NCI-H2081 treated with DMSO at 0.1 percent for 48 hours (cell line): ENCODE results near the gene SLC22A5.

Source experiments
- DNase-seq: peaks from one replicate; lab custom pipeline; 2025; lab: John Stamatoyannopoulos, UW

Gene SLC22A5

DNA sequence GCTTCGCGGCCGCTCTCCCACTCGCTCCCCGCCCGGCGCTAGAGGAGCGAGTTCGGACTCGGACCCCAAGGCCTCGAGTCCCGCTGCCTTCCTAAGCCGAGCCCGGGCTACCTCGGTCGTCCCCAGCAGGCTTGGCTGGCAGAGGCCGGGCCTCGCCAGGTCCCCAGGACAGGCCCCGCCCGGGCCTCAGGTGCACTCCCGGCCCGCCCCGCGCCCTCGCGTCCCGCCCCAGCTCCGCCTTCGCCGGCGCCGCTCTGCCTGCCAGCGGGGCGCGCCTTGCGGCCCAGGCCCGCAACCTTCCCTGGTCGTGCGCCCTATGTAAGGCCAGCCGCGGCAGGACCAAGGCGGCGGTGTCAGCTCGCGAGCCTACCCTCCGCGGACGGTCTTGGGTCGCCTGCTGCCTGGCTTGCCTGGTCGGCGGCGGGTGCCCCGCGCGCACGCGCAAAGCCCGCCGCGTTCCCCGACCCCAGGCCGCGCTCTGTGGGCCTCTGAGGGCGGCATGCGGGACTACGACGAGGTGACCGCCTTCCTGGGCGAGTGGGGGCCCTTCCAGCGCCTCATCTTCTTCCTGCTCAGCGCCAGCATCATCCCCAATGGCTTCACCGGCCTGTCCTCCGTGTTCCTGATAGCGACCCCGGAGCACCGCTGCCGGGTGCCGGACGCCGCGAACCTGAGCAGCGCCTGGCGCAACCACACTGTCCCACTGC is at the start of gene SLC22A5:
Gene SLC22A5 (plus strand): TSS at position 237 of the 707 bp plus-strand sequence. CDS start 263 bp downstream, at position 500.
- DNase-seq = no peak

DNA sequence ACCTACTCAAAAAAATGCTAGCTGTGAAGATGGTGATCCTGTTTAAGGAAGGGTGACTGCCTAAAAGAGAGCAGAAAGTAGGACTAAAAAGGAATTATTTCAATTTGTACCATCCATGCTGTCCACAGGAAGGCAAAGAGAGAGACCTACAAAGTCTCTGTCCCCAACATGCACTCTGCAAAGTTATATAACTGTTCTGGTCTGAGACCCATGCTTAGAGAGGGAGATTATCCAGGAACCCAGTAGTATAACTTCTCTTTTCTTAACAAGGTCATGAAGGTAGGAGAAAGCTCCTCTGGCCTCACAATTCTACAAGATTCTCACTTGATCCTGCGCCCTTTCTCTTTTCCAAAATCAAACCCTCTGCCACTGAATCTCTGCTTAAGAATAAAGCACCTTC is 49.5 kb upstream of the SLC22A5 start:
- no peak for DNase-seq

DNA sequence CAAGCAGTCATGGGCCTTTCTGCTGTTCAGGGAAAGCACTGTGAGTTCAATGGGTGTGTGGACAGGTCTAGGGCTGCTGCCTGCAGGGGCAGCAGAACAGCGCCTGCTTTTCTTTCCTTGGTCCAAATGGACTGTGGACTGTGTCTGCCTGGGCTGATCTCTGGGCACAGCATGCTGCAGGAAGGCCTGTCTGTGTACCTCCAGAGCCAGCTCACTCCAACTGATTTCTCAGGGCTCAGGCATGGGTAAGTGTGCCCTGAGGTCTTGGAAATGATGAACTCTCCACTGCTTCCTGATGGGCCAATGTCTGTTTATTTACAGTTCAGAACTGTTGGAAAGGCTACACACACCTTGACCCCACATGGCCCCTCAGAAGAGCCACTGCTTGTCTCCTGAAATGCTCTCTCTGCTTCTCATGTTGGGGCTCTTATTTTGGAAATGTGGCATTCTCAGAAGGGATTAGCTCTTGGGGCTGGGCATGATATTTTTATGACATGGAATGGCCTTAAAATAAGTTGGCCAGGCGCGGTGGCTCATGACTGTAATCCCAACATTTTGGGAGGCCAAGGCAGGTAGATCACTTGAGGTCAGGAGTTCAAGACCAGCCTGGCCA is 48.3 kb upstream of the SLC22A5 start:
- DNase-seq = no peak

DNA sequence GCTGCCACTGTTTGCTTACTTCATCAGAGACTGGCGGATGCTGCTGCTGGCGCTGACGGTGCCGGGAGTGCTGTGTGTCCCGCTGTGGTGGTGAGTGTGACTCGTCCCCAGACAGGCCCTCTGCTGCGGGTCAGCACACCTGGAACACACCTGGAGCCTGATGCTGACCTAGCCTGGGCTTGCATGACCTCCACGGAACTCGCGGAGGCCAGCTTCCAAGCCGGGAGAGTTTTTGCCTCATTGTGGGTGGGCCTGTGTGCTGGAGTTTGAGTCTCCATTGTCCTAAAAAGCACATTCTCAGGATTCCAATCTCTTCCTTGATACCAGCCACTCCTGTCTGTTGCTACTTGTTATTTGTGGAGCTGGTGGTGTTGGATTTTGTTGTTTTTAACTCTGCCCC is 47.2 kb upstream of the SLC22A5 start:
- no peak for DNase-seq

DNA sequence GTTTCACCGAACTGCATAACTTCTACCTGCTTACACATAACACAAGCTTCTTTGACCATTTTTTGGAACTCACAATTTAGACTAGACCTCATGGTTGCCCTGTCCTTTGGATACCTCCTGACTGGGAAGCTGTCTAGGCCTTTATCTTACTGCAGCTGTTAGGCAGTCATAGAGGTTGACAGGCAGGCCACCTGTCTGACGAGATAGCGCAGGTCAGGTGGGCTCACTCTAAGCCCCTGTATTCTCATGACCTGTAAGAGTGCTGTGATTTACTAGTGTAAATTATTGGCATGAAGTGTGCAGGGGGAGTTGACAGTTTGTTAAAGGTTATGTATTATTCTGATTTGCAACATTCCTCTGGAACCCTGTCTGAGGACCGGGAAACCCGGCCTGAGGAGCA is 46.3 kb upstream of the SLC22A5 start:
- DNase-seq = no peak

DNA sequence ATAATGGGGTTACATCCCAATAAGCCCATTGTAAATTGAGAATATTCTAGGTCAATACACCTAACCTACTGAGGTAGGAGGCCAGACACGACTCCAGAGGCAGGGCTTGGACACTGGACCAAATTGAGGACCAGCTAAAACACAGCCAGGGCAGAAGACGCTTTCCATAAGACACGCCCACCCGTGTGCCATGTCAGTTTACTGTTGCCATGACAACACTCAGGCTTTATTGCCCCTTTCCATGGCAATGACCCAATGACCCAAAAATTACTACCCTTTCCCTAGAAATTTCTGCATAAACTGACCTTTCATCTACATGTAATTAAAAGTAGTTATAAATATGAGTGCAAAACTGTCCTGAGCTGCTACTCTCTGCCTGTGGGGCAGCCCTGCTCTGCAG is 43.8 kb upstream of the SLC22A5 start:
- no peak for DNase-seq

DNA sequence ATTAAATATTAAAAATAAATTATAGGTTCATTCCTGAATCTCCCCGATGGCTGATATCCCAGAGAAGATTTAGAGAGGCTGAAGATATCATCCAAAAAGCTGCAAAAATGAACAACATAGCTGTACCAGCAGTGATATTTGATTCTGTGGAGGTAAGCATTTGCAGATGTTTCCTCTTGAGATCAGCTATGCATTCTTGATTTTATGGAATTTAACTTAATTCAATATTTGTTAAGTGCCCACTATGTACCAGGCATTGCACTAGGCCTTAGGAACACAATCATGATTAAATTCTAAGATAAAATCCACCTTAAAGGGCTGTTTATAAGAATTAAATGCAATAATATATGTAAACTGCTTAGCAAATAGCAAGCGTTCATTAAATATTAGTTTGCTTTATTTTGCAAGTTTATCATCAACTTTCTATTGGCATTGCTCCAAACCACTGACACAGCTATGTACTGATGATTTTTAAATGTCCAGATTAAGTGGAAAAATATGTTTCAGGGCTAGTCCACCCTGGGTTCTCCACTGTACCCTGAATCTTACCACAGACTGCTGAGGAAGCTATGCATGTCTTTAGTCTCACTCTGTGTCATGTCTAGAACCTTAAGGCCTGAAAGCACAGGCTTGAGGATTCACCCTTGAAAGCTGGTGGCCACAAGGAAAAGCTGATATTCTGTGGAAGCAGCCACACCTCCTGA is 42.1 kb upstream of the SLC22A5 start:
- DNase-seq = no peak

DNA sequence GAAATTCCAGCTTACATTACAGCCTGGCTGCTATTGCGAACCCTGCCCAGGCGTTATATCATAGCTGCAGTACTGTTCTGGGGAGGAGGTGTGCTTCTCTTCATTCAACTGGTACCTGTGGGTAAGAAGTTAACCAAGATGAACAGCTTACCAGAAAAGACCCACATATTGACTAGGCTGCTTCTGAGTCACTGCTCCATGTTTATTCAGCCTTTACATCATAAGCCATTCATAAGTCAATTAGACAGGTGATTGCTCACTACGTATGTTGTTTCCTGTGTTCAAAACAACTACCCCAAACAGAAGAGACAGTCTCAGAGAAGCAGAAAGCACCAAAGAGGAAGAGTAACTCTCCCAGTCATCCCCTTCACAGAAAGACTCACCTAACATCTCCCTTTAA is 34.7 kb upstream of the SLC22A5 start:
- no peak for DNase-seq

DNA sequence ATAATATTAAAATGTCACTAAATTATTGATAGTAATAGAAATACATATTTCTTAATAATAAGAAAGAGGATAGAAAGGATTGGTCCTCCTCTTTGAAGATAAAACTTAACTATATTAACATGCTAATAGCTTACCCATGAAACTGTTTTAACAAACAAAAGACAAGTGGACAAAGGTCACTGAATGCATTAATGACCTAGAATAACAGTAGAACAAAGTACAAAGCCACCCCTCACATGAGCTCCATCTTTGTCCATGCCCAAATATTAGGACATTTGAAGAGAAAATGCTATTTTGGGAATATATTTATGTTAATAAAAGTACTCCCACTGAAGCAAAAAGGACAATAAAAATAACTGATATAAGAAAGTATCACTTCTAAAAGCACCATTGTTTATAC is 34.1 kb upstream of the SLC22A5 start:
- DNase-seq = no peak

DNA sequence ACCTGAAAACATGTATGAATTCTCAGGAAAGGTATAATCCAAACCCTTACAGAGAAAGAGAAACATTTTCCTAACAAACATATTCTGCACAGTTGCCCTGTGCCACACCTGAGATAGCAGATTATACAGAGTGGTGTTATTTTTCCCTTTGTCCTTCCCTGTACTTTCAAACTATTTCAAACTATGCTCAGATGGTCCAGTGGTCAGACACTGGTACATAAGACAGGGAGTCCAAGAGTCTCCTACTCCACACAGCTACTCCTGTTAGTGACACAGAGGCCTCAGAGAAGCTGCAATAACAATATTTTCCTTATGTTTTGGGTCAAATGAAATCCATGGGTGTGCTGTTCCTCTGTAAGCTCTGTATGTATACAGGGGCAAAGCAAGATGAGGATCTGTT is 30.0 kb upstream of the SLC22A5 start:
- DNase-seq = no peak

DNA sequence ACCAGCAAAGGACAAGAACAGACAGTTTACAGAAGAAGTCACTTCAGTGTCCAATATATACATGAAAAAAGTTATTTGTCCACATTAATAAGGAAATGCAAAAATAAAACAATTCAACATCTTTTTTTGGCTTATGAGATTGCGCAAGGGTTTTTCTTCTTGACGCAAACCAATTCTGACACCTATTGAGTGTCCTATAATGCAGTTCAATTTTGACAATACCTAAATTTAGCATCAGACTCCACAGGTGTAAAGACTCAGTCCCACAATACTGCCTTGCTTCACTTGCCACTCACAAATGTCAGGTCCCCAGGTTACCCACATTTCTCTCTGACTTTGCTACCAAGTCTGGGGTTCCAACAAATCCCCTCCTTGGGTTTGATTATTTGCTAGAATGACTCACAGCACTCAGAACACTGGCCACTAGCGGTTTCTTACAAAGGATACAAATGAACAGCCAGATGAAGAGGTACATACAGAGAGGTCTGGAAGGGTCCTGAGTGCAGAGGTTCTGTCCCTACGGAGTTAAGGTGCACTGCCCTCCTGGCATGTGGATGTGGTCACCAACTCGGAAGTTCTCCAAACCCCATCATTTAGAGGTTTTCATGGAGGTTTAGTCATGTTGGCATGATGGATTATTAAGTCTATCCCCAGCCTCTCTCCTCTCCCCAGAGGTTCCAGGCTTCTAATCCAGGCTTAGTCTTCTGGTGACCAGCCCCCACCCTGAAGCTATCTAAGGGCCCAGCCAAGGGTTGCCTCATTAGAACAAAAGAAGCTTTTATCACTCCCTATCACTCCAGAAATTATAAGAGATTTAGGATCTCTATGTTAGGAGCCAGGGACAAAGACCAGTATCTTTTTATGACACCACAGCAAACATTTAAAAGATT is 27.0 kb upstream of the SLC22A5 start:
- no peak for DNase-seq

DNA sequence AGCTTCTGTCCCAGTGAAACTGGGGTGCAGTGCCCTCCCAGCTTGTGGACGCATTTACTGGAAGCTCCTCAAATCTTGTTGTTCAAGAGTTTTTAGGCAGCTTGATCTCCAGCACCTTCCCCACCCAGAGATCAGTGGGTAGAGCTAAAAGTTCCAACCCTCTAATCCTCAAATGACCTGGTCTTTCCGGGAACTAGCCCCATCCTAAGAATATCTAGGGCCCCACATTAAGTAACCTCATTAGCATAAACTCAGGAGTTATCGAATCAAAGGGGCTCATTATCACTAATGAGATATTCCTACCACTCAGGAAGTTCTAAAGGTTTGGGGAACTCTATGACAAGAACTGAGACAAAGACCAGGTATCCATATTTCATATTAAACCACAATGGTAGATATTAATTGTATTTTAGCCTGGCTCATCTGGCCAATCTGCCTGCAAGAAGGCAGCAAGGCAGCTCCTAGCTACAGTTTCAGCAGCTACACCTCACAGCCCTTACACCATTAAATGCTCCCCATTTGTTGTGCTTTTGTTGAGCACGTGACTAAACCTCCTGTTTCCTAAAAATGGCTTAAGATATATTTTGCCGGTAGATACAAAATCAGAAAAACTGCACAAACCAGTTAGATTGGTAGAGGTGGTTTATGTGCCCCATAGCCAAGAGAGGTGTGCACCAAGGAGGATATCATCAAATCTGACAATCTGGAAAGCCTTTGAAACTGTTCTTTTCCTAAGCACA is 24.6 kb upstream of the SLC22A5 start:
- DNase-seq = no peak

DNA sequence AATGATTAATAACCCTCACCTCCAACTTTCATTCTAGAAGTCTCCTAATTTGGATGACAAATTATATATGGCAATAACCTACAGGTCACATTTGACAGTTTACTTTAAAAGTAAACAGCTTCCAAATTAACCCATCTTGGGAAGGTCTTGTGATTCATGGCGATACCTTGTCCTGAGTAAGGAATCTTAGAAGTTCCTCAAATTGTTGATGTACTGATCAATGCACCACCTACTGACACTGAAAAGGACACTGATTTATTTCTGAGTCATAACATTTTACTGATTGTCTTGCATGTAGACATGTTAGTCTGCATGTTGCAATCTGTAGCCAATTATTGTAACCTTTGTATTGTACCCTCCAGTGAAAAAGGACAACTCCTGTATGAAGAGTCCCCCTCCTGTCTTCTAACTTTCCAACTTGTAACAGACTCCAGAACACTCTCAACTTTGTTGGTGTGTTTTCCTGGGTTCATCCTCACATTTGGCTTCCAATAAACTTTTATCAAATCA is 16.0 kb upstream of the SLC22A5 start:
- DNase-seq = no peak

DNA sequence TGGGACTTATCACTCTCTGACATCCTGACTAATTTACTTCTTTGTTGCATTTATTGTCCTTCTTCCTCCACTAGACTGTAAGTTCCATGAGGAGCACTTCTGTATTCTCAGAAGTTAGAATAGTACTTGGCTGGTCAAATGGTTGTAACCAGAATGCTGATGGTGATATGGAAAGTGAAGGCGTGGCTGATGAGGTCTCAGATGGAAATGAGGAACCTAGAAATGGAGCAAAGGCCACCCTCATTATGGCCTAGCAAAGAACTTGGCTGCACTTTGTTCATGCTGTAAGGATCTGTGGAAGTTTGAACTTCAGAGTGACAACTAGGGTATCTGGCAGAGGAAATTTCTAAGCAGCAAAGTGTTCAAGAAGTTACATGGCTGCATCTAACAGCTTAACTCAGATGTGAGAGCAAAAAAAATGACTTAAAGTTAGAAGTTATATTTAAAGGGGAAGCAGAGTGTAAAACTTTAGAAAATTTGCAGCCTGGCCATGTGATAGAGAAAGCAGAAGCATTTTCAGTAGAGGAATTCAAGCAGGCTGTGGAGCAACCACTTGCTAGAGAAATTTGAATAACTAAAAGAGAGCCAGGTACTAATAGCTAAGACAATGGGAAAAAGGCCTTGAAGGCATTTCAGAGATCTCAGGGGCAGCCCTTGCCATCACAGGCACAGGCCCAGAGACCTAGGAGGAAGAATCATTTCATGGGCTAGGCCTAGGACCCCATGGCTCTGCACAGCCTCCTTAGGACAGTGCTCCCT is 14.9 kb upstream of the SLC22A5 start:
- DNase-seq = no peak

DNA sequence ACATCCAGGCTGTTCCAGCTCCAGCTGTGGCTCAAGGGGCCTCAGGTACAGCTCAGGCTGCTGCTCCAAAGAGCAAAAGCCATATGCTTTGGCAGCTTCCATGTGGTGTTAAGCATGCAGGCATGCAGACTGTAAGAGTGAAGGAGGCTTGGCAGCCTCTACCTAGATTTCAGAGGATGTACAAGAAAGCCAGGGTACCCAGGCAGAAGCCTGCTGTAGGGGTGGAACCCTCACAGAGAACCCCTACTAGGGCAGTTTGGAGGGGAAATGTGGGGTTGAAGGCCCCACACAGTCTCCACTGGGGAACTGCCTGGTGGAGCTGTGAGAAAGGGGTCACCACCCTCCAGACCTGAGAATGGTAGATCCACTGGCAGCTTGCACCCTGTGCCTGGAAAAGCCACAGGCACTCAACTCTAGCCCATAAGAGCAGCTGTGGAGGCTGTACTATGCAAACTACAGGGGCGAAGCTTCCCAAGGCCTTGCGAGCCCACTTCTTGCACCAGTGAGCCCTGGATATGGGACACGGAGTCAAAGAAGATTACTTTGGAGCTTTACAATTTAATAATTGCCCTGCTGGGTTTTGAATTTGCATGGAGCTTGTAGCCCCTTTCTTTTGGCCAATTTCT is 14.3 kb upstream of the SLC22A5 start:
- no peak for DNase-seq

DNA sequence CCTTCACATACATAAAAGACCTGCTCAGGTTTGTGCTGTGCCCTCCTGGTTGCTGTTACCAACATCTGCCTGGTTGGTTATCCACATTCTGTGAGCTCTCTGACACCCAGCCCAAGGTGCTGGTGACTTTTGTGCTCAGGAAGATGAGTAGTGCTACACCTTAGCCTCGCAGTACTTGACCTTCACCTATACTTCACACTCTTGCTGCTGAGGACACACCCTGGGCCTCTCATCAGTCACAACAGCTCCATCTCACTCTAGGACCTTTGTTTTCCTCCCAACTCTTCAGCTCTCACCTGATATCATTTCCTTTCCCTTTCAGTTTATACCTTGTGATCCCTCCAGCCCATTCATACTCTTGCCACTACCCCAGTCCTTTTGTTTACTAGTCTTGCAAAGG is 10.7 kb upstream of the SLC22A5 start:
- no peak for DNase-seq

DNA sequence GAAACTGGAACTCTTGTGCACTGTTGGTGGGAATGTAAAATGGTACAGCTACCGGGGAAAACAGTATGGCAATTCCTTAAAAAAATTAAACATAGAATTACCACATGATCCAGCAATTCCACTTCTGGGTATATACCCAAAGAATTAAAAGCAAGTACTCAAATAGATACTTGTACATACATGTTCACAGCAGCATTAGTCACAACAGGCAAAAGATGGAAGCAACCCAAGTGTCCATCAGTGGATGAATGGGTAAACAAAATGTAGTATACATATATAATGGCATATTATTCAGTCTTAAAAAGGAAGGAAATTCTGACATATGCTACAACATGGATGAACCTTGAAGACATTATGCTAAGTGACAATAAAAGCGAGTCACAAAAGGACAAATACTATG is 7.4 kb upstream of the SLC22A5 start:
- no peak for DNase-seq

DNA sequence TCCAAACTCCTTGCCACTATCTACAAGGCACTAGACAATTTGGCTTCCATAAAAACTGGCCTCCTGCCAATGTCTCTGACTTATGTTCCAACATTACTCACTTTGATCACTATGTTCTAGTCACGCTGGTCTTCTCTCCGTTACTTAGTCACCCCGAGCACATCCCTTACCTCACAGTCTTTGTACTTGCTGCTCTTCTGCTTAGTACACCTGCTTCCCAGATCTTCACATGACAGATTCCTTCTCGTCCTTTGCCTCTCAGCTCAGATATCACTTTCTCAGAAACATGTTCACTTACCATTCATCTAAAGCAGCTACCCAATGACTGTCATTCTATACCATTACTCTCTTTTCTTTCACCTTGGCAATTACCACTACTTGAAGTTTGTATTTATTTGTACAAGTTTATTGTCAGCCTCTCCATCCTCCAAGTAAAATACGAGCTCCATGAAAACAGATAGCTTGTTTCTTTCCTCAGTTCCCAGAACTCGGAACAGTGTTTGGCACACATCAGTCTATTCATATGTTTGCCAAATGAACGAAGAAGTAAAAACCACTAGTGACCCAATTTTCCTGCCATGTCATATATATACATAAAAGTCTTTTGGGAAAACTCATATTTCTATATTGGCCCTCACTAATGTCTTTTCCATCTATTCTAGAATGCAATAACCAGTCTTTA is 5.9 kb upstream of the SLC22A5 start:
- no peak for DNase-seq

DNA sequence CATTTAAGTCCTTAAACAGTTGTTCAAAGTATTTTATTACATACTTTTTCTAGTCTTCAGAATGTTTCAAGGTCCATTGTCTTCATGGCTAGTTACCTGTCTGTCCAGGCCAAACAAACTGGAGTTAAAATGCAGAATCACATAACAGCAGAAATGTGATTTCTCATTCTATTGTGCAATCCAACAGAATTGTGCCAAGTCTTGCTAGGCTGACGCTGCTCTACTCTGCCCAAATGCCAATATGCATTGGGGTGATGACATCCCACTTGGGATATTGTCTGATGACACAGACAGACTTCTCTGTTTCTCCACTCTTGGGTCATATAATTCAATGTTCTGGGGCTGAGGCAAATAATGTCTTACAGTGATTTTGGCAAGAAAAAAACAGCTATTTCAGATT is 5.2 kb upstream of the SLC22A5 start:
- DNase-seq = no peak

DNA sequence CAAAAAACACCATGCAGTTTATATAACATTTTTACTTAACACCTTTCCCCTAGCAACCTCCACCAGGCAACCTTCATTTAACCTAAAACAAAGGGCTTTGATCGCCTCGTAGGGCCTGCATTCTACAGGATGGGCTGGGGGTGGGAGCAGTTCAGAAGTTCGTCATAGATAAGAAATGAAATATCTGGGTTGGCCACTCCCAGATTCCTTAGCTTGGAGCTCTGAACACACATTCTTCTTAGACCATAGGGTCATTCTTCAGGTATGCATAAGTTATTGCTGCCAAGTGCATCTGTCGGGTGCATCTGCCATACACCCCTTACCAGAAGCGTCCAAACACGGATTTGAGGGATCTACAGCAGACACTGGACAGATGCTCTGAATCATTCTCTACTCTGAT is 4.3 kb upstream of the SLC22A5 start:
- no peak for DNase-seq
